ENCODE data around the gene CST8.

GRCh38 chr20:23544133-23544532 lies 53.2 kb downstream of the CST8 start:
- no peak for TF ChIP-seq YY1 (IDR thresholded peaks at IDR 0.05; ENCODE audit: insufficient read depth, insufficient read length)
- TF ChIP-seq SUZ12 (IDR thresholded peaks at IDR 0.05; ENCODE audit: extremely low read depth, insufficient read depth, insufficient read length): no peak
- no peak for TF ChIP-seq ZNF274 (IDR thresholded peaks at IDR 0.05; ENCODE audit: low read depth, low read length)
